Stimulated activated CD4-positive, alpha-beta T cell treated with anti-CD3 and anti-CD28 coated beads, Interleukin-4, amount 100 ng/mL, for 4 hours (primary cell): ENCODE results near the gene SMDT1.
"Not testable (repeated sequence)": the region's sequence is repeated elsewhere in the genome, so short reads cannot be mapped to it uniquely, and the experiment has no call there.

ENCODE experiments used
- DNase-seq, 2 experiments: peaks; one replicate each; pipeline ENCODE4 v3.0.0-alpha.2; 2020

Gene SMDT1

DNA sequence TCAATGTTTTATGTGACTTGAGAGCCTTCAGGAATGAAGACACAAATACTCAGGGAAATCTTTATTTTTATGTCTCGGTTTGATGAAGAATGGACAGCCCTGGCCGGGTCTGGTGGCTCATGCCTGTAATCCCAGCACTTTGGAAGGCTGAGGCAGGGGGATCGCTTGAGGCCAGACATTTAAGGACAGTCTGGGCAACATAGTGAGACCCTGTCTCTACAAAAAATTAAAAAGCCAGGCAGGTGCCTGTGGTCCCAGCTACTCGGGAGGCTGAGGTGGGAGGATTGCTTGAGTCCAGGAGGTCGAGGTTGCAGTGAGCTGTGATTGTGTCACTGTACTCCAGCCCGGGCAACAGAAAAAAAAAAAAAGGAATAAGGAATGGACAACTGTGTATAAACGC lies 8.0 kb upstream of the SMDT1 start:
- not testable (repeated sequence) for DNase-seq

DNA sequence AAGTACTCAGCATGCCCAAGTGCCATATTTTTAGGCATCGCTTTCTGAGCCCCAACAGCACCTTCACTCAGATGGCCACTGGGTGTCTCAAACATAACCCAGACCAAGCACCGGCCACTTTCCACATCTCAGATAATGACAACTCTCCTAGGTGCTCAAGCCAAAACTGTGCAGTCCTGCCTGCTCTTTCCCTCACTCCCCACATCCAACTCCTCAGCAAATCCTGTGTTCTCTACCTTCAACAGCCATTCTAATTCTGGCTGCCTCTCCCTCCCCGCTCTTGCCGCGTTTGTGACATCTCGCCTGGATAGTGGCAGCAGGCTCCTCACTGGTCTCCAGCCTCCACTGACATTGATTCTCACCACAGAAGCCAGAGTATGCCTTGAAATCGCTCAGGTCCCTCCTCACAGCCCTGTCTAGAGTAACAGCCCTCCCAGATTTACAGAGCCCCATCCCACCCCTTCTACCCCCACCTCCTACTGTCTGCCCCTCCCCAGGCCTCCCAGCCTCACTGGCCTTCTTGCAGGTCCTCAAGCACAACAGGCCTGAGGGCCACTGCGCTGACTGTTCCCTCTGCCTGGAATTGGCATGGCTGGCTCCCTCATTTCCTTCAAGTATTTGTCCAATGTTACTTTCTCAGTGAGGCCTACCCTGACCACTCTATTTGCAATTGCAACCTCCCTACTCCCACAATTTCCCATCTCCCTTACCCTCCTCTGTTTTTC lies 6.7 kb upstream of the SMDT1 start:
- no peak for DNase-seq

DNA sequence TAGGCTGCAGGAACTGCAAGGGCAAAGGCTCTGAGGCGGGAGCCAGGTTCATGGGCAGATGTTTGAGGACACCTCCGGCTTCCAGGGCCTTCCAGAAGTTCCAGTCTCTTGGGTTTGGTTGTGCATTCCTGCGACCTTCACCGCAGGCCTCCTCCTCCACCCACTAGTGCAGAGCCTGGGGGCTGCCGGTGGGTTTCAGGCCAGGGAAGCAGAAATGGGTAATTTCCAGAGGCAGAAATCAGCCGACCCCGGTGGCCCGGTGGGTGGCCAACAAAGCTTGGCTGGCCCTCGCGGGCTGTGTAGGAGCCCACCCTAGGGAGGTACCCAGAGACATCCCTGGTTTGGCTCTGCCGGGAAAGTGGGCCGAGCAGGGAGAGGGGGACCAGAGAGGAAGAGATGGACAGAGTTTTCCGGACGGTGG lies 5.9 kb upstream of the SMDT1 start:
- DNase-seq, result no peak

DNA sequence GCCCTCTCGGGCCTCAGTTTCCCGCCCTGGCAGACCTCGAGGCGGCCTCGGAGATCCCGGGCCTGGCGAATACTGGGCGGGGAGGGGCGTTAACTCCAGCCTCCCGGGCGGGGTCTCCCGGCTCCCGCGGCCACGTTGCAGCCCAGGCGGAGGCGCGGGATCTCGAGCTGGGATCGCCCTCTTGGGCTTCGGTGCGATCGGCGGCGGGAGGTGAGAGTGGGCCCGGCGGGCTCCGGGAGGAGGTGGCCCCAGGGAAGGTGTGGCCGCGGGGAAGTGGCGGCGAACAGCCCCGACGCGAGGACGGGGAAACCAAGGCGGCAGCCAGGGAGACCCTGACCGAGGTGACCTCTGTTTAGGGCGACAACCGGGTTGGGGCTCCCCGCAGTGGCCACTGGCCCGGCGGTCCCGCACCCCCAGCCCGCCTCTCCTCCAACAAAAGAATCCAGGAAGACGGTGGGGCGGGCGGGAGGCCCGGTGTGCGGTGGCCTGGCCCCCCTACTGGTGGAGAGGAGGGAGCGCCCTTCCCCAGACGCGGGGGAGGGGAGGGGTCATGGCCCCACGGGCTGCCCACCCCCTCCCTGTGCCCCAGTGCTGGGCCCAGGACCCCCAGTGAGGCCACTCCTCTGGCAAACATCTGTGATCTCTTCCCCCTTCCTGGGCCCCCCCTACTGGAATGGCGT lies 5.2 kb upstream of the SMDT1 start, which contains the start of gene PHETA2:
Gene PHETA2, plus strand, starts transcription at position 117 of the 680 bp plus-strand sequence. CDS start 3,046 bp downstream, outside the sequence.
- DNase-seq, result peak; percentile 32 to 56

DNA sequence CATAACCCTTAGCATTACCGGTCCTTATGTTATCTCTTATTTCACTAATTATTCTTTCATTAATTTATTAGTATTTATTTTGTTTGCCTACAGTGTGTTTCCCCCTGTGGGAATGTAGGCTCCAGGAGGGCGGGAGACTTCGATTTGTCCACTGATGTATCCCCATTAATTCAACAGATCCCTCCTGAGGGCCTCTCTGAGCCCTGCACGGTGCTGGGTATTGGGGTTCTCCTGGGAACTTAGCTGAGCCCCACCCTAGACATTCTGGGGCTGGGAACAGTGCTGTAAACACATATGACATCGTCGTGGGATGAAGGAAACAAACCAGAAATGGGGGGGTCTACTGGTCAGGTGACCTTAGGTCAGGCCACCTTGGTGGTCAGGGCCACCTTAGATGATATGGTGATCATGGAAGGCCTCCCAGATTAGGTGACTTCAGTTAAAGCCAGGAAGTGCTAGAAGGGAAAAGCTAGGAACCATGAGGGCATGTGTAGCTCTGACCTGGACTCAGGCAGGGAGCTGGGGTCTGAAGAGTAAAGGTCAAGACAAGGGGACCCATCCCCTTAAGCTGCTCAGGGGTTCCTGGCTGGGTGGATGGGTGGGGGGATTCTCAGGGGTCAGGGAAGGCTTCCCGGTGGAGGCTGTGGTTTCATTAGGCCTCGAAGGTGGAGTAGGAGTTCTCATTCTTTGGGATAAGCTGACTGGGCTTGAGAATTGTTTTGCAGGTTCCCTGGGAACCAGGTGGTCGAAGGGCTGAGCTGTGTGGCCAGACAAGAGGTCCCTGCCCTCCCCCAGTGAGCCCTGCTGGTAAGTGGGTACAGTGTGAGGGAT lies 4.4 kb upstream of the SMDT1 start:
- DNase-seq, result no peak

DNA sequence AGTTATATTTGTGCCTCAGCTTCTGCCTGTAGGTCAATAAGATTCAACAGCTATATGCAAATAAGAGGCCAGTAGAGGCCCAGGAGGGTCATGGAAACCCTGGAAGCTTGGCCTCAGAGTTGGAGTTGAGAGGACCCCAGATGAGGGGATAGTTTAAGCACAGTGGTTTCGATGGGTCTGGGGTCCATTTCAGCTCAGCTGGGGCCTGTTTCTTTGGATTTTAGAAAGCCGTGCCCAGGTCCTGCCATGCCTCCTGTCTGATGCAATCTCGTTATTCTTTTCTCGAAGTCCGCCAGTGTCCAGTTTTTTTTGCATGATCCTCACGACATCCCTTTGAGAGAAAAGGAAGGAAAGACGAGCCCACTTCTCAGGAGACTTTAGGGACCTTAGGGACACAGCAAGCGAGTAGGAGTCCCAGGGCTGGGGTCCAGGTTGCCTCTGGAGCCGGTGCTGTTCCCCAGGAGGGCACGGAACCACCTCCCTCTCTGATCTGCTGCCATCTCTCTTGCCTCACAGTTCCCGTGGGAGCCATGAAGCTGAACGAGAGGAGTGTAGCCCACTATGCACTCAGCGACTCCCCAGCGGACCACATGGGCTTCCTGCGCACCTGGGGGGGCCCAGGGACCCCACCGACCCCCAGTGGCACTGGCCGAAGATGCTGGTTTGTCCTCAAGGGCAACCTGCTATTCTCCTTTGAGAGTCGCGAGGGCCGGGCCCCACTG lies 2.6 kb upstream of the SMDT1 start:
- no peak for DNase-seq

DNA sequence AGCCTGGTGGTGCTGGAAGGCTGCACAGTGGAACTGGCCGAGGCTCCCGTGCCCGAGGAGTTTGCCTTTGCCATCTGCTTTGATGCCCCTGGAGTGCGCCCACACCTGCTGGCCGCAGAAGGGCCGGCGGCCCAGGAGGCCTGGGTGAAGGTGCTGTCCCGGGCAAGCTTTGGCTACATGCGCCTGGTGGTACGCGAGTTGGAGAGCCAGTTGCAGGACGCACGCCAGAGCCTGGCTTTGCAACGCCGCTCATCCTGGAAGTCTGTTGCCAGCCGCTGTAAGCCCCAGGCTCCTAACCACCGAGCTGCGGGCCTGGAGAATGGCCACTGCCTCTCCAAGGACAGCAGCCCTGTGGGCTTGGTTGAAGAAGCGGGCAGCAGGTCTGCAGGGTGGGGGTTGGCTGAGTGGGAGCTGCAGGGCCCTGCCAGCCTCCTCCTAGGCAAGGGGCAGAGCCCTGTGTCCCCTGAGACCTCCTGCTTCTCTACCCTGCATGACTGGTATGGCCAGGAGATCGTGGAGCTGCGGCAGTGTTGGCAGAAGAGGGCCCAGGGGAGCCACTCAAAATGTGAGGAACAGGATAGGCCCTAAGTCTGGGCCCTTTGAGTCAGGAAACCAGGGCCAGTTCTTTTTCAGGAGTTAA lies 1.9 kb upstream of the SMDT1 start:
- DNase-seq, result no peak

DNA sequence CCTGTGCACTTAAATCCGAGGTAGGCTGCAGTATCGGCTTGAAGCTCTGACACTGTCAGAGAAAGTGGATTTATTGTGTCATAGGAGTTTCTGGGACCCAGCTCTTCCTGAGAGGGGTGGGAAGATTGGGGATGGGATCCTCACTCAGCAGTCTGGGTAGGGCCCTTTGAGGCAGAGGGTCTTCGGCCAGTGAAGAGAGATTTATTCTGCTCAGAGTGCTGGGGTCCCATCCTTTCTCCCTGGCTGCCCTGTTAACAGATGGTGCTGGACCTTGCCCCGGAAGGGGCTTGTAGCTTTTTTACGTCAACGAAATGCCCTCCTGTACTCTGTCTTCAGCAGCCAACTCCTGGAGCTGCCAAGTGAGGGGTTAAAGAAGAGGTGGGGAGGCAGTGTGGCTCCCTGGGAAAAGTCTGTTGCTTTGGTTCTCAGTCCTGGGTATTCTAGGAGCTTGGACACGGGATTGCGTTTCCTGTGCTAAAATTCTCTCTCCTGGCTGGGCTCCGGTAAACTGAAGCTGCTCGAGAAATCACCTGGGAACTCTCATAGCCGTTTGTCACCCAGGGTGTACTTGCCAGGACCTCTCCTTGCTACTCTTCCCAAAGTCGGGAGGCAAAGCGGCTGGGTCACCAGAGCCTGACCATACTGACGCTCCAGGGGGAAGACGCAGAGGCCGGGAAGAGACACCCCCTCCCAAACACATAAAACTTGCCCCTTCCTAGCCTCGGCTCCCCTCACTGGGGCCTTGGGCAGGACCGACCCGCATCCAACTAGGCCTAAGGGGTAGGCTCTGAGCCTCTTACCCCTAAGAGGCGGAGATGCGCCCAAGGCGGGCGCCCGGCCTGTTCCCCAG lies 806 bp upstream of the SMDT1 start:
- no peak for DNase-seq

DNA sequence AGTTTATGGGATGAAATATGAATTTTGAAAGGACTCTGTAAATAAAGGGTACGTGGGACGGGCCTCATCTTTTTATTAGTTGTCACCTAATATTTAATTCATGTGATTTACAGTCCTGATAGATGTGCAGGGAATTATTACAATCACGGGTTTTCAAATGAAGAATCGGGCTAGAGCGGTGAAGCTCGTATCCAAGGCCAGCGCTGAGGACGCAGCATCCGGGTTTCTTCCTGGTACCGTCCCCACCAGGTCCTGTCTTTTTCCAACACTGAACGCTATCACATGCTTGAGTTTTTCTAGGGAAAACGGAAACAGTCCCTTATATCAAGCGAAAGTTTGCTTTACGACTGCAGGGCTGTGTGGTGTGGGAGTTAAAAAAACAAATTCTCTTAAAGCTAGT lies 787 bp downstream of the SMDT1 start:
- no peak for DNase-seq

DNA sequence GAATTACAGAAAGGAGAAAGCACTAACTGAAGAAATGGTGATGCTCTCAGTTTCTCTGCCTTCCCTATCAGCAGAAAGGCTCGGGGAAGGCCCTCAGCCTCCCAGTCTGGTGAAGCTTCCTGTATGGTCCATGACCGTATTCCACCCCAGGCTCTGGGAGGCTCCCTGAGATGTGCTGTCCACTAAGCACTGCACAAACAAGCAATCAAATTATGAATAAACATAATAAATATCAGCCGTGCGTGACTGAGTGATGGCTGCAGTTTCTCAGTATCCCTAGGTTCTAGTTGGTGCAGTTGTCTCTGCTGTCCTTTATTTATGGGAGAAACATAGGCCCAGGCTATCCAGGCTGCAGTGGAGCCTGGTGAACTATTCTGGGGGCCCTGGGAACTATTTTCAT lies 3.6 kb downstream of the SMDT1 start:
- DNase-seq, result no peak

DNA sequence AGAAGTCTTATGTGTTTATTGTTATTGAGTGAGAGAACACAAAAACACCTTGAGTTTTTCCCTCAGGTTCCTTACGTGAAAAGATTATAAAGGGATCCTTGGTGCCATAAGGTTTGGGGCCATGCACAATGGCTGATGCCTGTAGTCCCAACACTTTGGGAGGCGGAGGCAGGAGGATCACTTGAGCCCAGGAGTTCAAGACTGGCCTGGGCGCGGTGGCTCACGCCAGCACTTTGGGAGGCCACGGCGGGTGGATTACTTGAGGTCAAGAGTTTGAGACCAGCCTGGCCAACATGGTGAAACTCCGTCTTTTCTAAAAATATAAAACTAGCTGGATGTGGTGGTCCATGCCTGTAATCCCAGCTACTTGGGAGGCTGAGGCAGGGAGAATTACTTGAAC lies 5.4 kb downstream of the SMDT1 start:
- DNase-seq, result no peak

DNA sequence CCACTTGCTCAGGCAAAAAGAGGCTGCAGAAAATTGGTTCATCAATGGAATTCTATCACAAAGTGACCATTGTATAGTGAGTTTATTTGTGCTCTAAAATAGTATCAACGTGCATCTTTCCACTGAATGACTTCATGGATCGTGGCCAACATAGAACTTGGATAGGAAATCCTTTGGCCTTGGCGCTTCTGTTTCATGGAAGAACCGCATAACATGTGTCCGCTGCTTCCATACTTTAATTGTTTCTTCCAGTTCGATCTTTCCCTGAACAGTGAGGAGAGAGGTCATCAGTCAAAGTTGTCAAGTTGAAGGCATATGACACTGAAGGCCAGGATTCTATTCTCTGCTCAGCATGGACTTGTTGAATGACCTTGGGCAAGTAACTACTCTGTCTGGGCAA lies 6.6 kb downstream of the SMDT1 start:
- no peak for DNase-seq

DNA sequence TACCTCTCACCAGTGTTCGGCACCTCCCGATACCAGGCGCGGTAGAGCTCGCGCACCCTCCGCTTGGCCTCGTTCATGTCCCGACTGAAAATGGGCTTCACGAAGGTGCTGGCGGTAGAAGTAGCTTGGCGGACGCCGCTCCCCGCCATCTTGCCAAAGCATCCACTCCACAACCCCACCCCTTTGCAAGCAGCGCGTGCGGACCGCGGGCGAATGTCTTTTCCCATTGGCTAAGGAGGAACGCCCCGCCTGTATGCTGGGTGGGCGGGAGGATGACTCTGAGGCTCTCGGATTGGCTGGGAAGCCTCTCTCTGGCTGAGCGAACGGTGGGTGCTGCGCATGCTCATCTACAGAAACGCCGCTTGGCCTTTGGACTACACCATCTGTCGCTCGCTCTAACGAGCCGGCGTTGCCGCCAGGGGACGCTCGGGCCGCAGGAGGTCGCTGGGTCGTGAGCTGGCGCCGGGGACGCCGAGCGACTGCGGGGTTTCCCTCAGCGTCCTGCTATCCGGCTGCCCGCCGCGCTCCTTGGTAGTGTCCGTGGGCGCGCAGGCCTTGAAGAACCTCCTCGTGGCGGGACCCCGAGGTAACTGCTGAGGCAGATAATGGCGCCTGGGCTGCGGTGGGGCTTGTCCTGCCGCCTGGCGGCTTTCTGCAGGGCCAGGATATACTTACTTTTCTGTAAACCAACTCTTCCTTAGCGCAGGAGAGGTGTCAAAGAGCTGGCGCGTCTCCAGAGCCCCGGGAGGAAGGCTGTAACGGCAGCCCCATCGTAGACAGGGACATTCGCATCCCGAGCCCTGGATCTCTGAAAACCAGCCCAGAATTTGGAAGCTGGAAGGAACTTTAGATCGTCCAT lies 11.3 kb downstream of the SMDT1 start, which contains the start of gene NDUFA6:
Gene NDUFA6, minus strand, starts transcription at position 177 of the 859 bp plus-strand sequence. Its CDS starts 28 bp downstream, at position 149.
- DNase-seq, result peak; percentile 95 to 99

DNA sequence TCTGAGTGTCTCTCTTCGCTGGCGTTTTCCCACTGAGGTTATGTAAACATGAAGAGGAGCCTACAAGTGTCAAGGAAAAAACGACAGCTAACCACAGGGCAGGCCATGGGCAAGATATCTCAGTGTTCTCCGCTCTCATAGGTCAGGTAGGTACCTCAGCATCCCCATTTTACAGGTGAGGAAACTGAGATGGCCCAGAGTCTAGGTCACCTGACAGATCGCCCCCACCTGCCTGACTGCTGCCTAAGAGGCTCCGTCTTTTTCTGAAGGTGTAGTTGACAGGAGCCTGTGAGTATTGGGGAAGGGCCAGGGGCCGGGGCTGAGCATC lies 11.9 kb downstream of the SMDT1 start:
- DNase-seq, result no peak

DNA sequence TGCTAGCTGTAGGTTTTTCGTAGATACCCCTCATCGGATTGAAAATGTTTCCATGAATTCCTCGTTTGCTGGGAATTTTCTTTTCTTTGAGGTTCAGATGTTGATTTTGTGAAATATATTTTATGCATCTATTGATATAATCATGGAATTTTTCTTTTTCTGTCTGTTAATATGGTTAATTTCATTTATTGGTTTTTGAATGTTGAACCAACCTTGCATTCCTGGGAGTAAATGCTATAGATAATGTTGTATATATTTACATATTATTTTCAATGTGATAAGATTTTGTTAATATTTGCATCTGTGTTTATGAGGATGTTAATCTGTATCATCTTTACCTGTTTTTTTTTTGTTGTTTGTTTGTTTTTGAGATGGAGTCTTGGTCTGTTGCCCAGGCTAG lies 21.7 kb downstream of the SMDT1 start:
- no peak for DNase-seq

DNA sequence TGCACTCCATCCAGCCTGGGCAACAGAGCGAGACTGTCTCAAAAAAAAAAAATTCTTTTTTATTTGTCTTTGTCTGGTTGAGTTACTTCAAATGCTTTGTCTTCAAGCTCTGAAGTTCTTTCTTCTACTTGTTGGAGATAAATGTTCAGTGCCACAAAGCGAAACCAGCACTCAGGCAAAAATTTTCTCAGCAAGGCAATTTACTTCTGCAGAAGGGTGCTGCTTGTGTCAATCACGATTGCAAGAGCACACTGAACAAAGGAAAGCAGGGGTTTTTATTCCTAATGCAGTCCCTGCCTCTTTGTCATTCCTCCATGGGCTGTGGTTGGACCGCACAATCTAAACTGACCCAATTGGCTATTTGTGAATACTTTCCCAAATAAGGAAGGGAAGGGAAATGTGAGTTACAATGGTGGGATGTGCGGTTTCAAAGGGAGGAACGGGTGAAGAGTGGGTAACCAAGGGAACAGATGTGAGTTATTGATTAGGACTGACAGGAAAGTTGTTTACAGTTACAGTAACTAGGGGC lies 24.9 kb downstream of the SMDT1 start:
- DNase-seq, result not testable (repeated sequence)

DNA sequence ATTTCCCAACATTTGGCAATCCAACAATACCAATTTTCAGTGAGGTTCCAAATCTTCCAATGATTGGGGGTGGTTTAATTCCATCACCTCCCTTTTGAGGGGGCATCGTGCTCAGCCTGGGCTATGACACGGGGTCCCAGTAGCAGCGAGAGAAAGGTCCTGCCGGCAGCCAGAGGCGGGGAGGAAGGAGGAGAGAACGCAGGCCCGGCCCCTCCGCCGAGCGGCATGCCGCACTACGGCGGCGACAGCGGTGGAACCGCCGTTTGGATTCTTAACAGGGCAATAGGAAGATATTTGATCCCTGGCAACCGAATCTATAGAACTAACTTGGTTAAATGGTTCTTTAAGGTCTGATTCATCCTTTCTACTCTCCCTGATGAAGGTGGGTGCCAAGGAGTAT lies 29.3 kb downstream of the SMDT1 start:
- DNase-seq, result no peak

DNA sequence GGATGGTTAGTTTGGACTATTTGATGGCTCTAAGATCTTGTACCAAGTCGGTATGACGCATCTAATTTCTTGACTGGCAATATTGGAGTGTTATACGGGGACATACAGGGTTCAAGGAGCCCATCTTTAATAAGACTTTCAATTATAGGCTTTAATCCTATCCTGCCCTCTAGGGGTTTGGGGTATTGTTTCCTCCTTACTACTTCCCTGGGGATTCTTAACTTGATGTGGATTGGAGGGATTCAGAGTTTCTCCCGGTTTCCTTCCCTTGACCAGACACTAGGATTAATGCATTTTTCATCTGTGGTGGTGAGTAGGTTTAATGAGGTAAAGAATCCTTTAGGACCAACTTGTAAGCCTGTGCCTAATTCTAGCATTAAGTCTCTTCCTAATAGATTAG lies 32.3 kb downstream of the SMDT1 start:
- no peak for DNase-seq

DNA sequence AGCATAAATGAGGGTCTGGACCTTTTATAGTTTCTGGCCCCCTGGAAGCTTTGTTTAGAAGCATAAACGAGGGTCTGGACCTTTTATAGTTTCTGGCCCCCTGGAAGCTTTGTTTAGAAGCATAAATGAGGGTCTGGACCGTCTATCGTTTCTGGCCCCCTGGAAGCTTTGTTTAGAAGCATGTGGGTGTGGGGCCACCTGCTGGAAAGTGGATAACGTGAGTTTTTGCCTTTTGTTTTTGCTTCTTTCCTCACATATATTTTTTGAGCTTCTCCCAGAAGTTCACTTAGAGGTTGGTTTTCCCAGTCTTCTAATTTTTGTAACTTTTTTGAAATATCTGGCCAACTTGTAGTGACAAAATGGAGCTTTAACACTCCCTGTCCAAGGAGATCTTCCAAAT lies 33.3 kb downstream of the SMDT1 start:
- not testable (repeated sequence) for DNase-seq

DNA sequence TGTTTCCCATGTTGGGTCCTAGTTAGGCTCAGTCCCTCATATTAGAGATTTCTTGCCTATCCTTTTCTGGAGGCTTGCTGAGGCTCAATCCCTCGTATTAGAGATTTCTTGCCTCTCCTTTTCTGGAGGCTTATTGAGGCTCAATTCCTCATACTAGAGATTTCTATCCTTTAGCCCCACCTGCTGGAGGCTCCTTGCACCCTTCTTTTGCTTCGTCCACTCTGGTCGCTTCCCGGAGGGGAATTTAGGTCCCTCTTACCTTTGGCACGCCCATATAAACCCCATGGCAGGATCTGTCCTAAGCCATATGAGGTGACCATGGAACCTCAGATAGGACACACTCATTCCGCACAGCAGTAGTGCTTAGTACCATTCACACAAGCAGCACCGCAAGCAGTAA lies 35.2 kb downstream of the SMDT1 start:
- DNase-seq, result no peak
